ENCODE data around the gene FBXO8.

Gene FBXO8

GRCh38 chr4:174260099-174260498 lies 23.4 kb downstream of the FBXO8 start:
- TF ChIP-seq CTCF (conservative IDR thresholded peaks at IDR 0.05; ENCODE audit: low read length) (no peak), EZH2phosphoT487 (IDR thresholded peaks at IDR 0.05; ENCODE audit: borderline replicate concordance) (no peak)
- Histone ChIP-seq H3K4me1 (ENCODE audit: insufficient read depth, low read length, poor library complexity, severe bottlenecking) (no peaks in the 10 kb centered on the region), H3K9me3 (ENCODE audit: insufficient read depth, low read depth, low read length) (no peaks in the 10 kb centered on the region), H3F3A (ENCODE audit: low read depth) (no peaks in the 10 kb centered on the region), H2AFZ (ENCODE audit: low read length) (no peak overlapping the region), H4K20me1 (ENCODE audit: insufficient read depth, low read length, poor library complexity, severe bottlenecking) (no peaks in the 10 kb centered on the region), H3K4me2 (ENCODE audit: low read depth, low read length, poor library complexity, severe bottlenecking) (no peak overlapping the region), H3K36me3 (ENCODE audit: insufficient read depth, low read length) (peaks cover 28% of the 10 kb centered on the region), H3K4me3 (ENCODE audit: low read length, poor library complexity, severe bottlenecking) (no peak overlapping the region), H3K9ac (ENCODE audit: low read depth, low read length, poor library complexity, severe bottlenecking) (no peak overlapping the region), H3K27me3 (ENCODE audit: insufficient read depth, low read length, poor library complexity, severe bottlenecking) (no peaks in the 10 kb centered on the region), H3K79me2 (ENCODE audit: insufficient read depth, low read length) (peaks cover 15% of the 10 kb centered on the region; the same call in 1 of the 2 replicates), H3K9me2 (replicated peaks; ENCODE audit: low read depth, low read length) (no peaks in the 10 kb centered on the region)

DNA sequence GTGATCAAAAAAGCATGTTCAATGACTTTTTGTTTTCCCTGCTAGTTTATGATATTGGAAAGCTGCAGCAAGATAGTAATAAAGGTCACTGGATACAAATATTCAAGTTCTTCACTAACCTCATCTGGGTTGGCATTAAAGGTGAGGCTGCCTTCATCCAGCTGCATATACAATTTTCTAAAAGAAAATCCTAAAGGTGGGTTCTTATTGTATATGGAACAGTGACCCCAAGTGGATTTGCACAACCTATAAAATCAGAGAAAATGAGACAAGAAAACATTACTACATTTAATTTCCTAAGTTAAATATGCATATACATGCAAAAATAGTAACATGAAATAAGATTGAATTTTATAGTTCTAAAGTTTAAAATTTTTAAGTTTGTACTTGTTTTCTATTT lies 23.9 kb downstream of the FBXO8 start:
- Histone ChIP-seq H3K4me3 (ENCODE audit: low read length, poor library complexity, severe bottlenecking) (no peak overlapping the region), H3K36me3 (ENCODE audit: insufficient read depth, low read length) (peaks cover 28% of the 10 kb centered on the region), H4K20me1 (ENCODE audit: insufficient read depth, low read length, poor library complexity, severe bottlenecking) (no peaks in the 10 kb centered on the region), H3K4me2 (ENCODE audit: low read depth, low read length, poor library complexity, severe bottlenecking) (no peak overlapping the region), H3F3A (ENCODE audit: low read depth) (no peaks in the 10 kb centered on the region), H3K9me3 (ENCODE audit: insufficient read depth, low read depth, low read length) (no peaks in the 10 kb centered on the region), H3K4me1 (ENCODE audit: insufficient read depth, low read length, poor library complexity, severe bottlenecking) (no peaks in the 10 kb centered on the region), H3K9ac (ENCODE audit: low read depth, low read length, poor library complexity, severe bottlenecking) (no peak overlapping the region), H3K9me2 (replicated peaks; ENCODE audit: low read depth, low read length) (no peaks in the 10 kb centered on the region), H3K79me2 (ENCODE audit: insufficient read depth, low read length) (peaks cover 11% of the 10 kb centered on the region; the same call in 1 of the 2 replicates), H3K27me3 (ENCODE audit: insufficient read depth, low read length, poor library complexity, severe bottlenecking) (no peaks in the 10 kb centered on the region), H2AFZ (ENCODE audit: low read length) (no peak overlapping the region)
- no peak for TF ChIP-seq EZH2phosphoT487 (IDR thresholded peaks at IDR 0.05; ENCODE audit: borderline replicate concordance)
- TF ChIP-seq CTCF (conservative IDR thresholded peaks at IDR 0.05; ENCODE audit: low read length) = peak; percentile 32

DNA sequence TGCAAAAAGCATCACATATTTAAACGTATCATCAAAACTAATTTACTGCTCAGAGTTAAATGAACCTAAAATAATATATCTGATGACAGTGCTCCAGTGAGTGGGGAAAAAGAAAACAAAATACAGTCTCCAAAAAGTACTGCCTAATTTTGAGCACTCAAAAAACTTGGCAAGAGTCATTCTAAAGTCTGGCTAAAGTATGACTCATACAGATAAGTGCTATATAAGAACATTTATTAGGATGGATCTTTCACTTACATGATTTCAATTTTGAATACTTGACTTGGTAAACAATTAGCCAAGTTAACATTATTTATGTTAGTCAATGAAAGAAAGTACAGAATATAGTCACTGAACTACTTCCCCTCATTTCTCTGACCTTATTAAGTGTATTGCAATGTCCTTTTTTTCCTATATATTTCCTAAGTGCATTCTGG lies 27.2 kb downstream of the FBXO8 start:
- H3F3A ChIP-seq (ENCODE audit: low read depth) = no peaks in the 10 kb centered on the region
- H2AFZ ChIP-seq (ENCODE audit: low read length) = no peak overlapping the region
- no peaks in the 10 kb centered on the region for H3K9me2 ChIP-seq (replicated peaks; ENCODE audit: low read depth, low read length)
- no peak overlapping the region for H3K9ac ChIP-seq (ENCODE audit: low read depth, low read length, poor library complexity, severe bottlenecking)
- H3K4me1 ChIP-seq (ENCODE audit: insufficient read depth, low read length, poor library complexity, severe bottlenecking) = no peaks in the 10 kb centered on the region
- no peaks in the 10 kb centered on the region for H3K27me3 ChIP-seq (ENCODE audit: insufficient read depth, low read length, poor library complexity, severe bottlenecking)
- H4K20me1 ChIP-seq (ENCODE audit: insufficient read depth, low read length, poor library complexity, severe bottlenecking) = no peaks in the 10 kb centered on the region
- H3K79me2 ChIP-seq (ENCODE audit: insufficient read depth, low read length) = no peaks in the 10 kb centered on the region
- H3K4me3 ChIP-seq (ENCODE audit: low read length, poor library complexity, severe bottlenecking) = no peak overlapping the region
- no peak overlapping the region for H3K4me2 ChIP-seq (ENCODE audit: low read depth, low read length, poor library complexity, severe bottlenecking)
- no peaks in the 10 kb centered on the region for H3K9me3 ChIP-seq (ENCODE audit: insufficient read depth, low read depth, low read length)
- peaks cover 22% of the 10 kb centered on the region for H3K36me3 ChIP-seq (ENCODE audit: insufficient read depth, low read length)
- no peak for TF ChIP-seq EZH2phosphoT487 (IDR thresholded peaks at IDR 0.05; ENCODE audit: borderline replicate concordance)
- TF ChIP-seq CTCF (conservative IDR thresholded peaks at IDR 0.05; ENCODE audit: low read length) = no peak
